H54 (cell line): ENCODE data around the gene OR5M8.

Experiments used
- DNase-seq: peaks from one replicate; pipeline ENCODE4 v3.0.0; 2011; ENCODE audit warnings: low spot score, mixed read lengths; ENCODE audit not compliant: insufficient read length
- FAIRE-seq: peaks from 3 replicates; lab custom pipeline; 2011; peaks lifted over from hg19 to GRCh38; lab: Jason Lieb, UNC
- POLR2A ChIP-seq: IDR thresholded peaks from 2 replicates; pipeline ENCODE4 v1.6.1; 2011; ENCODE audit warnings: low read depth, mild to moderate bottlenecking, low read length

OR5M8 gene

GRCh38 chr11:56491270-56491669 is at the start of gene OR5M8:
Gene OR5M8 (minus strand): TSS chr11:56491370. CDS start chr11:56491370, 0 bp downstream.
- FAIRE-seq (no peak), DNase-seq (no peak)
- no peak for TF ChIP-seq POLR2A

- FAIRE-seq (no peak), DNase-seq (no peak)
- TF ChIP-seq POLR2A, result no peak
Observed at GRCh38 chr11:56533054-56533740, 42.0 kb upstream of the OR5M8 start.

GRCh38 chr11:56531856-56532255 is 40.7 kb upstream of the OR5M8 start:
- no peak for FAIRE-seq

GRCh38 chr11:56522008-56522407 is 30.8 kb upstream of the OR5M8 start:
- TF ChIP-seq POLR2A, result no peak
- DNase-seq (no peak), FAIRE-seq (no peak)

More at GRCh38 chr11:56531856-56532255, 40.7 kb upstream of the OR5M8 start:
- no peak for TF ChIP-seq POLR2A
- DNase-seq, result no peak

GRCh38 chr11:56513280-56513679 is 22.1 kb upstream of the OR5M8 start:
- no peak for FAIRE-seq
- TF ChIP-seq POLR2A, result no peak
- DNase-seq, result no peak

GRCh38 chr11:56509439-56509838 is 18.3 kb upstream of the OR5M8 start:
- DNase-seq, result no peak

GRCh38 chr11:56497010-56497409 is 5.8 kb upstream of the OR5M8 start:
- FAIRE-seq (no peak), DNase-seq (no peak)
- TF ChIP-seq POLR2A, result no peak

More at GRCh38 chr11:56509439-56509838, 18.3 kb upstream of the OR5M8 start:
- no peak for TF ChIP-seq POLR2A
- no peak for FAIRE-seq

GRCh38 chr11:56495117-56495516 is 3.9 kb upstream of the OR5M8 start:
- no peak for DNase-seq
- TF ChIP-seq POLR2A, result no peak
- FAIRE-seq, result no peak

GRCh38 chr11:56486801-56487200 is 4.4 kb downstream of the OR5M8 start:
- FAIRE-seq, result no peak
- TF ChIP-seq POLR2A, result no peak
- no peak for DNase-seq

- no peak for DNase-seq
- TF ChIP-seq POLR2A, result no peak
- no peak for FAIRE-seq
Observed at GRCh38 chr11:56474729-56475235, 16.4 kb downstream of the OR5M8 start.

GRCh38 chr11:56473252-56473651 is 17.9 kb downstream of the OR5M8 start, which contains the start of gene OR5M3:
Gene OR5M3 (minus strand): TSS chr11:56473352. CDS start chr11:56470497, 2,855 bp downstream.
- DNase-seq (no peak), FAIRE-seq (no peak)
- no peak for TF ChIP-seq POLR2A

- TF ChIP-seq POLR2A, result no peak
- no peak for FAIRE-seq
- no peak for DNase-seq
Observed at GRCh38 chr11:56457076-56457475, 34.1 kb downstream of the OR5M8 start.

GRCh38 chr11:56453521-56453920 is 37.6 kb downstream of the OR5M8 start:
- FAIRE-seq (no peak), DNase-seq (no peak)
- no peak for TF ChIP-seq POLR2A
